Measurements from ENCODE around the gene SPAG9.

SPAG9 gene, protein sequence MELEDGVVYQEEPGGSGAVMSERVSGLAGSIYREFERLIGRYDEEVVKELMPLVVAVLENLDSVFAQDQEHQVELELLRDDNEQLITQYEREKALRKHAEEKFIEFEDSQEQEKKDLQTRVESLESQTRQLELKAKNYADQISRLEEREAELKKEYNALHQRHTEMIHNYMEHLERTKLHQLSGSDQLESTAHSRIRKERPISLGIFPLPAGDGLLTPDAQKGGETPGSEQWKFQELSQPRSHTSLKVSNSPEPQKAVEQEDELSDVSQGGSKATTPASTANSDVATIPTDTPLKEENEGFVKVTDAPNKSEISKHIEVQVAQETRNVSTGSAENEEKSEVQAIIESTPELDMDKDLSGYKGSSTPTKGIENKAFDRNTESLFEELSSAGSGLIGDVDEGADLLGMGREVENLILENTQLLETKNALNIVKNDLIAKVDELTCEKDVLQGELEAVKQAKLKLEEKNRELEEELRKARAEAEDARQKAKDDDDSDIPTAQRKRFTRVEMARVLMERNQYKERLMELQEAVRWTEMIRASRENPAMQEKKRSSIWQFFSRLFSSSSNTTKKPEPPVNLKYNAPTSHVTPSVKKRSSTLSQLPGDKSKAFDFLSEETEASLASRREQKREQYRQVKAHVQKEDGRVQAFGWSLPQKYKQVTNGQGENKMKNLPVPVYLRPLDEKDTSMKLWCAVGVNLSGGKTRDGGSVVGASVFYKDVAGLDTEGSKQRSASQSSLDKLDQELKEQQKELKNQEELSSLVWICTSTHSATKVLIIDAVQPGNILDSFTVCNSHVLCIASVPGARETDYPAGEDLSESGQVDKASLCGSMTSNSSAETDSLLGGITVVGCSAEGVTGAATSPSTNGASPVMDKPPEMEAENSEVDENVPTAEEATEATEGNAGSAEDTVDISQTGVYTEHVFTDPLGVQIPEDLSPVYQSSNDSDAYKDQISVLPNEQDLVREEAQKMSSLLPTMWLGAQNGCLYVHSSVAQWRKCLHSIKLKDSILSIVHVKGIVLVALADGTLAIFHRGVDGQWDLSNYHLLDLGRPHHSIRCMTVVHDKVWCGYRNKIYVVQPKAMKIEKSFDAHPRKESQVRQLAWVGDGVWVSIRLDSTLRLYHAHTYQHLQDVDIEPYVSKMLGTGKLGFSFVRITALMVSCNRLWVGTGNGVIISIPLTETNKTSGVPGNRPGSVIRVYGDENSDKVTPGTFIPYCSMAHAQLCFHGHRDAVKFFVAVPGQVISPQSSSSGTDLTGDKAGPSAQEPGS (N-terminal part only)

DNA sequence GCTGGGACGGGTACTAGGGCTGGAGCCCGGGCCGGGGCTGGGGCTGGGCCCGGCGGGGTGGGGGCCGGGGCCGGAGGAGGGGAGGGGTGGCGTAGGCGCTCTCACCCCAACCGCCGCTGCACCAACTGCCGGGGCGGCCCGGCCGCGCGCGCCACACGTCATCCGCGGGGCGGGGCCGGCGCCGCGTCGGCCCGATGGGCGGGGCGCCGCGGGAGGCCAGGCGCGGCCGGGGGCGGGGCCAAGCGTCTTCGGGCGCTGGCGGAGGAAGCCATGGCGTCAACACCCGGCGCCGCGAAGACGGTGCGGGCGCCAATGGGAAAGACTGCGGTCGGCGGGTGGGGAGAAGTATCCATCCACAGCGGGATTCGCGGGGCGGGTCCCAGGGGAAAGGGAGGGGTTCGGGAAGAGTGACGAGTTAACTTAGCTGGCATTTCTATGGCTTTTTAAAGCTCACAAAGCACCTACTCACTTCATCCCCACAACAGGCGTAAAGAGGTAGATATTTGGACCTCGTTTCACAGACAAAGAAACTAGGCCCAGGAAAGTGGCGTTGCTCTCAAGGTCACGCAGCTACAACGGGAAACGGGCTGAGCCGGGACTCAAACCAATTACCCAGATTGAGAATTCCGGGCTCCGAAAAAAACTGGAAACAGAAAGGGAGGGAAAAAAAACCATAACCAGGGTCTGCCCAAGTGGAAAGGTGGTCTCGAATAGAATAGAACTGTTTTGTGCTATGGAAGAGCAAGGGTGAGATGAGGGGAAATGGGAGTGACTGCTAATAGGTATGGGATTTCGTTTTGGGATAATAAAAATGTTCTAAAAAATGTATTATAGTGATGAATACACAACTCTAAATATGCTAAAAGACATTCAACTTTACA is at the start of gene SPAG9:
Gene SPAG9, minus strand, starts transcription at position 130 of the 881 bp plus-strand sequence. CDS start 212 bp downstream, outside the sequence.
- DNase-seq, result peak; percentile 99 to 100 (median 99)

DNA sequence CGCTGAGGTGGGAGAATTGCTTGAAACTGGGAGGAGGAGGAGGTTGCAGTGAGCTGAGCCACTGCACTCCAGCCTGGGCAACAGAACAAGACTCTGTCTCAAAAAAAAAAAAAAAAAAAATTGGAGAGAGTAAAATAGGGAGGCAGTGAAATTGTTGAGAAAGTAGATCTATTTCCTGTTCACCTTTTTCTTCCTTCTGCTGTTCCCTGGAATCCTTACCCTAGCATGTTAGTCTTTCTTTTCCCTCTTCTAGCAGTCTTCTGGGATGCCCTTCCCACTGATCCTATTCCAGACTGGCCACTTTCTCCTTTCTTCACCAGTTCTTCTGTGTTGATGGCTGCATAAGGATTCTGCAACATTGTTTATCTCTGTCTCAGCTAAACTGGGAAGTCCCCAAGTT is 48.7 kb upstream of the SPAG9 start:
- DNase-seq, result no peak

DNA sequence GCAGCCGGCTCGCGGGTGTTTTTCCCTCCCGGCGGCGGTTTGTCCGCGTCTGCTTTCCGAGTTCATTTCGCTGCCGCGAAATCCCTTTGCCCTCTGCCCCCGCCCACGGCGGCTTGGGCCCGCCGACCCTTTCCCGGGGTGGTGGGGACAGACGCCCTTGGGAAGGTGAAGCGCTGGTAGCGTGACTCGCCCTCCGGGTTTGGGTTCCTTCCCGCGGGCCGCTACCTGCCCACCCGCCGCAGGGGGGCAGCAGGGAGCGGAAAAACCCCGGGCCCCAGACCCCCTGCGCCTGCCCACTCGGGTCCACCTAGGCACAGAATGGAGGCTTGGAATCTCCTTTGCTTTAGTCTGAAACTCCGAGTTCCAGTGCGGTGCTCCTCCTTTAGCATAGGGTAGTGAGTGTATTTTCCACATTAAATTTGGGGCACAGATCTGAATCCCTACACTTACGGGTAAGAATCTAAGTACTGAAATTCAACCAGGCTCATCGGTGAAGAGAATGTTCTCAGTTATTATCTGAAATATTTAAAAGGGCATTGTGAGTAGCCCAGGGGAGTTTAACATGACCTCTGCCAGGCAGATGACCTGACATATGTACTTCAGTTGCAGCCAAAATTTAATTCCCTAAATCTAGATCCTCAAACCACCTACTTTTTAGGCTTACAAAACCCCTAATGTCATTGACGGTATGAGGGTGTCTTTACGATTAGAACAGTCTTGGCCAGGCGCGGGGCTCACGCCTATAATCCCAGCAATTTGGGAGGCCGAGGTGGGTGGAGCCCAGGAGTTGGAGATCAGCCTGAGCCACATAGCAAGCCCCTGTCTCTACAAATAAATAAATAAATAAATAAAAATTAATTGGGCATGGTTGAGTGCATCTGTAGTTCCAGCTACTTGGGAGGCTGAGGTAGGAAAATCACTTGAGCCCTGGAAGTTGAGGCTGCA is 46.6 kb upstream of the SPAG9 start:
- DNase-seq, result peak; percentile 53 to 76 (median 63)

DNA sequence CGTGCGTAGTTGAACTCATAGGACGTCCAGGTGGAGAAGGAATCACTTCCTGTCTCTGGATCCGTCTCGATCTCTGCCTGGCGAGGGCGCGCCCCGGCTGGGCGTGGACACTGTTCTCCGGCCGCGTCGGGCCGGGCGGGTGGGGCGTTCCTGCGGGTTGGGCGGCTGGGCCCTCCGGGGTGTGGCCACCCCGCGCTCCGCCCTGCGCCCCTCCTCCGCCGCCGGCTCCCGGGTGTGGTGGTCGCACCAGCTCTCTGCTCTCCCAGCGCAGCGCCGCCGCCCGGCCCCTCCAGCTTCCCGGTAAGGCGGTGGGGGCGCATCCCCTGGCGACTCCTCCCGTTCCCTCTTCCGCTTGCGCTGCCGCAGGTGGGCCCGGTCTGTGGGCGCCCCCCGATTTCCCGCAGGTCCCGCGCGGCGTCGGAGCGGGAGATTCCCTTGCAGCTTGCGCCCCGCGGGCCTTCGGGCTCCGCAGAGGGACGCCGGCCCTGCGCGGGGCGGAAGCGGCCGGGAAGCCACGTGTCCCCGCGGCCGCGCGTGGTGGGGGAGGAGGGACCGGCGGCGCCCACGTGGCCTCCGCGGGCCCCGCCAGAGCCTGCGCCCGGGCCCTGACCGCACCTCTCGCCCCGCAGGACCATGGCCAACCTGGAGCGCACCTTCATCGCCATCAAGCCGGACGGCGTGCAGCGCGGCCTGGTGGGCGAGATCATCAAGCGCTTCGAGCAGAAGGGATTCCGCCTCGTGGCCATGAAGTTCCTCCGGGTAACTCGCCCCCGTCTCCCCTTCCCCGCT is 45.7 kb upstream of the SPAG9 start, which contains the start of gene NME2:
Gene NME2, plus strand, starts transcription at position 214 of the 789 bp plus-strand sequence. Its CDS starts 420 bp downstream, at position 634.
- peak; percentile 84 to 95 (median 91) for DNase-seq

DNA sequence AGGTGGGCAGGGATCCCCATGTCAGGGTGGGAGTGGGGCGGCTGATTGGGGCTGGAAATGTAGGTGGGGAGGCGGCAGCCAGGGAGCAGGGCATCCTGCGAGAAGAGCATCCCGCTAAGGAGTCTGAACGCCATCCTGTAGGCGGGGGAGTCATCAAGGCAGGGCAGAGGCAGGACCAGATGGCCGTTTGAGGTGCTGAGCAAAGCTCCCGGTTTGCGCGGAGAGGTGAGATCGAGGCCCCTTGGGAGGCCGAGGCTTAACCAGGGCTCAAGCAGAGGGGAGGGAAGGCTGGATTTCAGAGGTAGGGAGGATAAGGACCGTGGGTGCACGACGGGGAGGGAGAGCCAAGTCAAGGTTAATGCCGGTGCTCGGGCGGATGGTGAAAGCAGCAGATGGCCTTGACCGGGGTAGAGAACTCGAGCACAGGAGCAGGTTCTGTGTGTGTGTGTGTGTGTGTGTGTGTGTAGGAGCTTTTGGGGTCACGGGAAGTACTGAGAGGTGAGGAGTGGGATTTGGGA is 45.1 kb upstream of the SPAG9 start:
- DNase-seq, result no peak

DNA sequence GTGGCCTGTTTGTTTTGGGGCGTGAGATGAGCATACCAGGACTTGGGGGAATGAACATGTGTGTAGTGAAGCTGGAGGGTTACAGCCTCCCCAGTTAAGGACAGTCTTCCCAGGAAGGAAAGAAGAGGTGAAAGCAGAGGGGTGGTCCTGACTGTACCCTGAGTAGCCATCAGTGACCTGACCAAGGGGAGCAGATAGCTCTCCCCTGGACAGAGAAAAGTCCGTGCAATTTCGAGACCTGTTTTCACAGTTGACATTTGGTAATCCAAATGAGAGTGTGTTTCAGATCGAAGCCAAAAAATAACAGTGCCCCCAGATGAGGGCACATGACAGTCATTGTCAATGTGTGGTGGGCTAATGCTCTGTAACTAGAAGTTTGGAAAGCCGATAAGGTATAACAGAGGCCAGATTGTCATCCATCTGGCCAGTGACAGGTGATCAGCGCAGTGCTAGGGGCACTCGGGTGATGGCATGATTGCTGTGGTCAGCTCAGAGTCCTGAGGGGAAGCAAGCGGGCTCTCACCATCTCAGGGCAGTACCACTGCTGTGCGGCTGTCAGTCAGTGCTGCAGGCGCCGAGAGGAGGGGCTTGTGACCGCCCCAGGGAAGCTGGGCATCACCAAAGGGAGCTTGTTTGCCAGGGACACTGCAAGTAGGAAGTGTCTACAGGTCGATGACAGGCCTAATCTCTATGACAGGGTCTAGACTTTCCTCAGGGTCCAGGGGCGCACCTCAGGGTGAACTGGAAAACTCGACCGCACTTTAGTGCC is 44.4 kb upstream of the SPAG9 start:
- DNase-seq, result no peak

DNA sequence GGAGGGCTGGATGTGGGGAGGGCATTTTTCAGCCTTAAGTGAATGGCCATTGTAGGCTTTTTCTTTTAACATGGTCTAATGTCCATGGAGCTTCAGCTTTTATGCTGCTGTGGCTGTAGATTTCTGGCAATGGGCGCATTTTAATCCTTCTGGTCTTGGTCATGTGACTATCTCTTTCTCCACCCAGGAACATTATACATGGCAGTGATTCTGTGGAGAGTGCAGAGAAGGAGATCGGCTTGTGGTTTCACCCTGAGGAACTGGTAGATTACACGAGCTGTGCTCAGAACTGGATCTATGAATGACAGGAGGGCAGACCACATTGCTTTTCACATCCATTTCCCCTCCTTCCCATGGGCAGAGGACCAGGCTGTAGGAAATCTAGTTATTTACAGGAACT is 40.9 kb upstream of the SPAG9 start:
- DNase-seq, result no peak

DNA sequence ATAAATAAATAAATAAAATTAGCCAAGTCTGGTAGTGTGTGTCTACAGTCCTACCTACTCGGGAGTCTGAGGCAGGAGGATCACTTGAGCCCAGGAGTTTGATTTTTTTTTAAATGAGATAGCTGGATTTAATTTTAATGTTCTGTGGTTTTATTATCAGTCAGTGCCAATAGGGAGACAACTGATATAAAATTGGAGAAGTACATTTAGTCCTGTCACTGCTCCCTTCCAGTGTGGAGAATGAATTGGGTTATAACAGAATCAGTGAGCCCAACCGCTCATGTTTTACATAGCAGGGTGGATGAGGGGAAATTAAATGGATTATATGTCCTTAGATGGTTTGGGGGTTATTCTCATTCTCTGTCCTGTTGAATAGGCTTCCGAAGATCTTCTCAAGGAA is 38.9 kb upstream of the SPAG9 start:
- DNase-seq, result no peak

DNA sequence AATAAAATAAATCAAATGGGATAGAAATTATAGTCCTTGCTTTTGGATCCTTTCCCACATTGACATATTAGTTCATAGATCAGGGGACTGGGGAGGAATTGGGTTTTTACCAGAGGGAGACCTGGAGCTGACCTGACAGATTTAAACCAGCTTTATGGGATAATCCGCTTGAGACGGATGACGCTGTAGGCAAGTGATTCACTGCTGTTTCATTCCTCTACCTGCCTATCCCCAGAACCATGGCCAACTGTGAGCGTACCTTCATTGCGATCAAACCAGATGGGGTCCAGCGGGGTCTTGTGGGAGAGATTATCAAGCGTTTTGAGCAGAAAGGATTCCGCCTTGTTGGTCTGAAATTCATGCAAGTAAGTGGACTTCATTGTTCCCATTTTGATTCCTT is 34.7 kb upstream of the SPAG9 start:
- no peak for DNase-seq

DNA sequence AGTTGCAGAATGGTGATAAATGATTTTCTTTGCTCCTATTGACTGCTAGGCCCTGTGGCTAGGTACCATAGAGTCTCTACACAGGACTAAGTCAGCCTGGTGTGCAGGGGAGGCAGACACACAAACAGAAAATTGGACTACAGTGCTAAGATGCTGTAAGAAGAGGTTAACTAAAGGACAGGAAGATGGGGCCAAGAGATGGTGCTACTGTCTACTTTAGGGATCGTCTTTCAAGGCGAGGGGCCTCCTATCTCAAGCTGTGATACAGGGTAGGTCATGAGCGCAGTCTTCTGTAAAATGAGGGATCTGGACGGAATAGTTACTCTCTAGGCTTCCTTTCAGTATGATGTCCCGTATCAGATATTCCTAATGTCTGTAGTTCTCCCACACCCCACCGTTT is 33.5 kb upstream of the SPAG9 start:
- DNase-seq, result no peak

DNA sequence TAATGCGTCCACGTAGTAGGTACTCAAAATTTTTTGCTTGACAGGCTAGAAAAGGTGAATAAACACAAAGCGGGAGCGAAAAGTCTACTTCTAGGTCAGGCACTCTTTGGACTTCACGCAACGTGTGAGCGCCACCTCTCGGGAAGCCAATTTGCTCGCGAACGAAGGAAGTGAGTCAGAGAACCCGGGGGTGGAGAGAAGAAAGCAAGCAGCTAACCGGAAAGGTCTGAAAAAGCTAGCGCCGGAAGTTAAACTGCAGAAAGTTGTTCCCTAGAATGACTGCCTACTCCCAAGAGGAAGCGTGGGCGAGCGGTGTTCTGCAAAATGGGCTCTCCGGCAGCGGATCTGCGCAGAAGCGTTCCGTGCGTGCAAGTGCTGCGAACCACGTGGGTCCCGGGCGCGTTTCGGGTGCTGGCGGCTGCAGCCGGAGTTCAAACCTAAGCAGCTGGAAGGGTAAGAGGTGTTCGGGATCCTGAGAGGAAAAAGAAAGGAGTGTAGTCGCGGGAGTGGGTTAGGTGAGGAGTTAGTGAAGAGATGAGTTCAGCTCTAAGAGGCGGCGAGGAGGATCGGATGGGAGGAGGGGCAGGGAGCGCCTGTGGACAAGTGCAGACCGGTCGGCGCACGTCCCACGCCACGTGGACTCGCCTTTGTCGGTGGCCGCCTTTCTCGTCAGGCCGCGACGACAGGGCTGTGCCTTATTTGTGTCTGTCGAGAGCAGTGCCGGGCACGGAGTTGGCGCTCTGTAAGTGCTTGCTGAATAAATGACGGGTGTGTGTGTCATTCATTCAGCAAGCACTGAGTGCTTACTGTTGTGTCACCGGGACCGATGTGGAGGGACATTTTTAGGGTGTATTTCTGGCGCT is 32.8 kb upstream of the SPAG9 start, which contains the start of gene NME1:
Gene NME1, plus strand, starts transcription at position 350 of the 863 bp plus-strand sequence. CDS start 2,096 bp downstream, outside the sequence.
- DNase-seq, result peak; percentile 98 to 100 (median 100)

DNA sequence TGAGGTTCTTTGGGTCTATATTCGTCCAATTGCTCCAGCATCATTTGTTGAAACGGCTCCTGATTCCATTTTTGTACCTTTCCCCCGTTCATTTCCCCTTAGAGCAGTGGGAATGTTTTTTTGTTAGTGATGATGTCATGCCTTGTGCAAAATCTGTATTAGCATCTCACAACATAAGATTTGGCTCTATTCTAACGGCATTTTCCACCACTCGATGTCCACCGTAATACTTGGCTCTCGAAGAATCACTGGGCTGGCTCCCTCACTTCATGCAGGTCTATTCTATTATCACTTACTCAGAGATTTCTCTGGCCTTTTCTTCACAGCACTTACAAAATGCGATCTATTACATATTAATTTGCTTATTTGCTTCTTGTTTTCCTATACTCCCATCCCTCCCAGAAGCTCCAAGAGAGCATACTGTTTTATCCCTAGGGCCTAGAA is 32.1 kb upstream of the SPAG9 start:
- DNase-seq, result peak; percentile 35 to 68 (median 55)

DNA sequence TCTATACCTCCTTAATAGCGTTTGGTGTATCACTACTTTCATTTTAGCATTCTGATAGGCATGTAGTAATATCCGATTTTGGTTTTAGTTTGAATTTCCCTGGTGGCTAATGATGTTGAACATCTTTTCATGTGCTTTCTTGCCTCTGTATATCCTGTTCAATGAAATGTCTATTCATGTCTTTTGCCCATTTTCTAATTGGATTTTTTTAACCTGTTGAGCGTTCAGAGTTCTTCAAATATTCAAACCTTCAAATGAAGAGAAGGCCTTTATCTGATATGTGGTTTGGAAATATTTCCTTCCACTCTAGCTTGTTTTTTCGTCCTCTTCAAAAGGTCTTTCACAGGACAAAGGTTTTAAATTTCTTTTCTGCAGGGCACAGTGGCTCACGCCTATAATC is 30.3 kb upstream of the SPAG9 start:
- DNase-seq, result no peak

DNA sequence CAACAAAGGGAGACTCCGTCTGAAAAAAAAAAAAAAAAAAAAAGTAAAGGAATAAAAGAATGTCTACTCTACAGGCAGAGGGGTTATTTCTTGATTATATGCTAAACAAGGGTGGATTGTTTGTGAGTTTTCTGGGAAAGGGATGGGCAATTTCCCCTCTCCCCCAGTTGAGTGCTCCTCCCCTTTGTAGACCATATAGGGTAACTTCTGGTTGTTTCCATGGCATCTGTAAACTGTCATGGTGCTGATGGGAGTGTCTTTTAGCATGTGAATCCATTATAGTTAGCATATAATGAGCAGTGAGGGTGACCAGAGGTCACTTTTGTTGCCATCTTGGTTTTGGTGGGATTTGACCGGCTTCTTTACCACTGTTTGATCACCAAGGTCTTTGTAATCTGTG is 28.5 kb upstream of the SPAG9 start:
- DNase-seq, result peak in 1 of 3 donors; percentile 52

DNA sequence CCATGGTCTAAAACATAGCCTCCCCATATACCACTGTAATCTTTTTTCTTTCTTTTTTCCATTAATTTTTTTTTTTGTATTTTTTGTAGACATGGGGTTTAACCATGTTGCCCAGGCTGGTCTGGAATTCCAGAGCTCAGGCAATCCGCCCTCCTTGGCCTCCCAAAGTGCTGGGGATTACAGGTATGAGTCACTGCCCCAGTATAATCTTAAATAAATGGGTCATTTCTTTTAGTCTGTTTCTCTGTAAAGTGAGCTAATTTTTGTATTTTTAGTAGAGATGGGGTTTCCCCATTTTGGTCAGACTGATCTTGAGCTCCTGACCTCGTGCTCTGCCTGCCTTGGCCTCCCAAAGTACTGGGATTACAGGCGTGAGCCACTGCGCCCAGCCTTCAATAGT is 27.0 kb upstream of the SPAG9 start:
- peak; percentile 58 to 94 (median 86) for DNase-seq

DNA sequence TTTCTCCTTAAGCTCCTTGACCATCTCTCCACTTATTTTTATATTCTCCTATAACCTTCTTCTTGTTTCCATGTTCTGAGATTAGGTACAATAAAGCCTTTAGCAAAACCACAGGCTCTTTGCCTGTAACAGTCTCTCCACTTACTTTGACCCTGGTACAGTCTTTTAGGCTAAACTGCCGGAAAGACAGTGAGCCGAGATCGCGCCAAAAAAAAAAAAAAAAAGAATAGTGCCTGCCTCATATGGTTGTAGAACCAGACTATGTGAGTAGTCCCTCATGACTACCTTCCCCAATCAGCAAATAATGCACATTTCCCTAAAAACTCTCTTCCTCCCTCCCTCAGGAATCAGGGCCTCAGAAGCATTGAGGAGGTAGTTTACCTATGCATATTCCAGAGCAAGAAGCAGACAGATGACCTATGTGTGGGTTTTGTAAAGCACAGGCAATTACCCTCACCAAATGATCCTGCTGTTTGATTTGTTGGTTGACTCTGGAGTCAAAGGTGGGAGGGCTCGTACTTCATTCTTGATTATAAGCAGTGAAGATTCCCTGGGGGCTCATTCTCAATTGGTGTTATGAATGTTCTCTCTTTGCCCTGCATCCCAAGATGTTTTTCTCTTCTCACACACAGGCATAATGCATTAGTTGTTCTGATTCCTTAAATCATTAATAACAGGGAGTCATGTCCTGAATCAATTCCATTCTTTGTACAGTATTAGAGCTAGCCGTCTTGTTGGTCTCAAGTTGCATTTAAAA is 23.8 kb upstream of the SPAG9 start:
- DNase-seq, result no peak

DNA sequence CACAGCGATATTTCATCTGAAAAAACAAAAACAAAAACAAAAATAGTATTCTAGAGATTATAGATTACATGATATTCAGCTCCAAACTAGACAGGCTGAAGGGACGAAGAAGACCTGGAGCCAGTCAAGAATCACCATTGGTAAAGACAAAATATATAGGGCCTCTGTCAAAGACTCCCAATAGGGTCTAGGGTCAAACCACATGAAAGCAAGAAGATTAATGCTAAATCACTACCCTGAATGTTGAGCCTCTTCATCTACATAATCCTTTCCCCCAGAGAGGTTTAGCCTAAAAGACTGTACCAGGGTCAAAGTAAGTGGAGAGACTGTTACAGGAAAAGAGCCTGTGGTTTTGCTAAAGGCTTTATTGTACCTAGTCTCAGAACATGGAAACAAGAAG is 21.9 kb upstream of the SPAG9 start:
- no peak for DNase-seq

Measured in suppressor macrophage treated with lipopolysaccharide for 1 hour (primary cell).